GM12878 (cell line): ENCODE results near the gene GLRX5. TPM values are rescaled to one million over a fixed set of nuclear protein-coding genes. Genes with fewer than 3 reads are reported as not detected.

ENCODE experiments used
- ATAC-seq: fragments of 200-7000 bp; cut with Tn5 transposase; 3 replicates; pipeline ENCODE4 v1.9.1; 2020; ENCODE audit warnings: mild to moderate bottlenecking, moderate library complexity
- BruUV-seq: library from RNA; stranded (reverse); fragments of 400-500 nt; replicated peaks from 2 replicates; lab custom pipeline; 2021; lab: Mats Ljungman, UMichigan
- CTCF ChIA-PET: fragments of 300-600 bp; sonication (Branson Sonifier 250); formaldehyde crosslinking; extraction: SDS; loops from one replicate; lab custom pipeline; 2021; ENCODE audit warnings: inconsistent platforms; lab: Yijun Ruan, JAX
- POLR2A ChIA-PET: fragments of 350-600 bp; formaldehyde crosslinking; extraction: SDS; loops from one replicate; lab custom pipeline; 2021; ENCODE audit warnings: inconsistent platforms; lab: Charles Lee
- RAD21 ChIA-PET: fragments of 300-600 bp; sonication (Branson Sonifier 250); formaldehyde crosslinking; loops from one replicate; lab custom pipeline; 2023; ENCODE audit warnings: antibody characterized with exemption; ENCODE audit not compliant: unreplicated experiment; lab: Charles Lee
- SMC1A ChIA-PET: fragments of 300-600 bp; sonication (Branson Sonifier 250); formaldehyde crosslinking; loops from one replicate; lab custom pipeline; 2023; ENCODE audit not compliant: unreplicated experiment, uncharacterized antibody; lab: Charles Lee
- DNase-seq: peaks from one replicate; pipeline ENCODE4 v3.0.0-alpha.2; 2011; ENCODE audit warnings: low read depth, low spot score
- FAIRE-seq: peaks from 3 replicates; lab custom pipeline; 2011; peaks lifted over from hg19 to GRCh38; lab: Jason Lieb, UNC
- H2AFZ ChIP-seq: 2 replicates; pipeline ENCODE4 v1.6.0; 2011; ENCODE audit warnings: low read depth, low read length, control low read depth; ENCODE audit not compliant: control insufficient read depth
- H3K27ac ChIP-seq: 2 replicates; pipeline ENCODE4 v1.5.1; 2011; ENCODE audit warnings: control low read depth; ENCODE audit not compliant: control insufficient read depth, insufficient read depth
- H3K27me3 ChIP-seq, 2 experiments: replicated peaks in 1 of 2; 2 replicates each; pipeline versions ENCODE4 v1.6.0 to v1.6.1; 2011; ENCODE audit warnings: low read length in 1 of 2; ENCODE audit not compliant: control insufficient read depth in 2 of 2, insufficient read depth in 2 of 2
- H3K36me3 ChIP-seq, 2 experiments: 2 replicates each; pipeline ENCODE4 v1.5.1; 2011; ENCODE audit warnings: low read length in 1 of 2; ENCODE audit not compliant: control insufficient read depth in 2 of 2, insufficient read depth in 2 of 2
- H3K4me1 ChIP-seq: 2 replicates; pipeline ENCODE4 v1.6.1; 2011; ENCODE audit warnings: mild to moderate bottlenecking, low read length, moderate library complexity, mixed read lengths; ENCODE audit not compliant: control insufficient read depth, insufficient read depth
- H3K4me2 ChIP-seq: 2 replicates; pipeline ENCODE4 v1.6.0; 2011; ENCODE audit warnings: control low read depth; ENCODE audit not compliant: control insufficient read depth, insufficient read depth
- H3K4me3 ChIP-seq: fragments of 200-600 bp; sonication (generic); 2 replicates; pipeline ENCODE4 v1.5.1; 2016
- H3K79me2 ChIP-seq: 2 replicates; pipeline ENCODE4 v1.6.0; 2011; ENCODE audit warnings: low read length; ENCODE audit not compliant: control insufficient read depth, insufficient read depth
- H3K9ac ChIP-seq: 2 replicates; pipeline ENCODE4 v1.8.0; 2011; ENCODE audit warnings: low read length, control low read depth, mixed read lengths; ENCODE audit not compliant: control insufficient read depth, insufficient read depth
- H3K9me3 ChIP-seq: replicated peaks from 3 replicates; pipeline ENCODE4 v1.5.1; 2011; ENCODE audit warnings: mild to moderate bottlenecking, low read length; ENCODE audit not compliant: control insufficient read depth, insufficient read depth
- H4K20me1 ChIP-seq: 2 replicates; pipeline ENCODE4 v1.6.0; 2011; ENCODE audit not compliant: control insufficient read depth, insufficient read depth
- BHLHE40 ChIP-seq, 2 experiments: fragments of 450-650 bp in 1 of 2; IDR thresholded peaks; 2 replicates each; pipeline ENCODE4 v1.6.1; 2011 to 2017; ENCODE audit warnings: low read depth in 2 of 2, borderline replicate concordance in 1 of 2, improper control_type of control experiment in 1 of 2, low read length in 1 of 2, mild to moderate bottlenecking in 1 of 2
- CHD1 ChIP-seq: IDR thresholded peaks from 2 replicates; pipeline ENCODE4 v1.6.1; 2012; ENCODE audit warnings: low read depth, low read length, improper control_type of control experiment
- HCFC1 ChIP-seq: fragments of 150-350 bp; IDR thresholded peaks from 2 replicates; pipeline ENCODE4 v1.6.1; 2014; ENCODE audit warnings: low read length
- IKZF1 ChIP-seq: fragments of 450-650 bp; conservative IDR thresholded peaks from 2 replicates; pipeline ENCODE4 v1.6.1; 2017; ENCODE audit warnings: antibody characterized with exemption, mild to moderate bottlenecking
- LARP7 ChIP-seq: fragments of 450-650 bp; IDR thresholded peaks from 2 replicates; pipeline ENCODE4 v1.6.1; 2017; ENCODE audit warnings: mild to moderate bottlenecking
- MXI1 ChIP-seq: fragments of 150-350 bp; IDR thresholded peaks from 2 replicates; pipeline ENCODE4 v1.6.1; 2011; ENCODE audit warnings: low read depth, mild to moderate bottlenecking, inconsistent platforms, low read length, improper control_type of control experiment
- NR2F1 ChIP-seq: fragments of 450-650 bp; conservative IDR thresholded peaks from 2 replicates; pipeline ENCODE4 v1.6.1; 2017; ENCODE audit warnings: mild to moderate bottlenecking
- POLR2AphosphoS2 ChIP-seq: IDR thresholded peaks from 2 replicates; pipeline ENCODE4 v1.6.1; 2011; ENCODE audit warnings: low read depth, mild to moderate bottlenecking, low read length, improper control_type of control experiment, moderate library complexity
- SREBF2 ChIP-seq: IDR thresholded peaks from 2 replicates; pipeline ENCODE4 v1.6.1; 2012; ENCODE audit warnings: mild to moderate bottlenecking, low read length
- TARDBP ChIP-seq: IDR thresholded peaks from 2 replicates; pipeline ENCODE4 v1.6.1; 2016; ENCODE audit warnings: borderline replicate concordance
- WGBS: methylation state at CpG from one replicate; pipeline ENCODE4 v1.1.6; 2016; ENCODE audit warnings: low lambda C conversion rate; ENCODE audit not compliant: insufficient replicate concordance, insufficient coverage; ENCODE audit errors: missing lambda C conversion rate; 5-methylcytosine and 5-hydroxymethylcytosine counted together
- in situ Hi-C: fragments of 300-500 bp; cut with MboI; formaldehyde crosslinking; loops from 9 replicates; pipeline ENCODE4 v1.14.3; 2018; ENCODE audit warnings: mixed read lengths
- intact Hi-C: fragments of 100-400 bp; cut with micrococcal nuclease; formaldehyde crosslinking; loops from one replicate; pipeline ENCODE4 v1.14.2; 2022; ENCODE audit not compliant: unreplicated experiment
- polyA plus RNA-seq, 11 experiments: library from polyadenylated mRNA; depleted of rRNA in 4 of 11; unstranded in 6 of 11; stranded (reverse) in 5 of 11; fragments of >200 nt; fragmentation: Nextera tagmentation in 4 of 11; fragmentation: Illumina TruSeq in 1 of 11; extraction: Ambion mirVana in 4 of 11; extraction: Trizol in 1 of 11; gene quantifications; 1 replicate in 1 of 11; 2 replicates in 10 of 11; pipeline versions ENCODE4 v1.2.1 to v1.2.3, GENCODE V29; 2011 to 2016; ENCODE audit warnings: inconsistent platforms in 2 of 11, missing spikeins in 2 of 11, low read depth in 1 of 11
- total RNA-seq, 4 experiments: library from RNA; depleted of rRNA in 3 of 4; stranded (reverse); fragments of >200 nt in 3 of 4; fragmentation: Illumina TruSeq in 1 of 4; extraction: Trizol in 1 of 4; gene quantifications; 2 replicates each; pipeline versions ENCODE4 v1.2.1 to v1.2.3, GENCODE V29; 2013 to 2021
- TF ChIP-seq, protein P1 (sequence below): IDR thresholded peaks from 2 replicates; pipeline ENCODE4 v1.6.1; 2011; ENCODE audit warnings: low read depth, low read length, improper control_type of control experiment, borderline replicate concordance
- TF ChIP-seq, protein P2 (sequence below): fragments of 450-650 bp; IDR thresholded peaks from 2 replicates; pipeline ENCODE4 v1.6.1; 2017; ENCODE audit warnings: mild to moderate bottlenecking, moderate library complexity
- TF ChIP-seq, protein P3 (sequence below): fragments of 450-650 bp; IDR thresholded peaks from 2 replicates; pipeline ENCODE4 v1.6.1; 2017; ENCODE audit warnings: mild to moderate bottlenecking, moderate library complexity

GLRX5 gene
- total and polyA plus RNA-seq, 10 of the 15 experiments (the other 5 are each of a cell fraction or from before 2014, with no cell fraction given) = 12.8 to 139 (median 55.4) TPM

DNA sequence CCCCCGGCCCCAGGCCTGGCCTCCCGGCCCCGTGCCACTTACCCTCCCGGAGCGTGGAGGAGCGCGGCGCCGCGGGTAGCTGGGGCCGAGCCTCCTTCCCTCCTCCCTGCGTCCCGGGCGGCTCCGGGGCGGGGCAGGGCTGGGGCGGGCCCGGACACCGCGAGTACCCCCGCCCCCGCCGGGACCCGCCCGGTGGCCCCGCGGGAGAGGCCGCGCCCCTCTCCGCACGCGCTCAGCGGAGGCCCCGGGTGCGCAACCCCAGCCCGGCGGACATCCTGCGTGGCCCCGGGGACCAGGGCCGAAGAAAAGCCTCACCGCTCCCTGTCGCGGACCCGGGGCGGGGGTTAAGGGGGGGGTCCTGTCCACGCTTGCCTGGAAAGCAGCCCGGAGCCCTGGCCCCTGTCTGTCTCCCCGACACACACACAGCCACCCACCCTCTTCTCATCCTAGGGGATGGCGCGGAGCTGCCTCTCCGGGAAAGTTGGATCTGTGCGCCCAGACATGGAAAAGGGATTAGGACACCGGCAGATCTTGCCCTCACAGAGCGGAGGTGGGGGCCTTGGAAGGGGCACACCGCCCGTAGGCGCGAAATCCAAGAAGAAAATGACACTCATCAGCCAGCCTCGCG is 18.2 kb upstream of the GLRX5 start, which contains the start of gene SYNE3:
Gene SYNE3, minus strand, starts transcription at position 97 of the 628 bp plus-strand sequence. CDS start 40,829 bp downstream, outside the sequence.
- Histone ChIP-seq H3K9ac (peak within 1 kb of the TSS; percentile 86), H3K79me2 (peaks cover 46% of the 10 kb centered on the region), H3K4me1 (peaks cover 53% of the 10 kb centered on the region), H3K27ac (peak within 1 kb of the TSS; percentile 90), H3K9me3 (no peaks in the 10 kb centered on the region), H3K27me3 (no peaks in the 10 kb centered on the region), H2AFZ (peak within 1 kb of the TSS; percentile 18; the same call in 1 of the 2 replicates), H3K4me3 (peak within 1 kb of the TSS; percentile 85), H4K20me1 (no peaks in the 10 kb centered on the region), H3K4me2 (peak within 1 kb of the TSS; percentile 98), H3K36me3 (no peaks in the 10 kb centered on the region)
- WGBS = 0% methylated on average over 36 of the region's 60 CpGs
- BruUV-seq = no TSS peak
- intact Hi-C loops = loop anchor here (1.0 to 2.0 kb wide), 3 partner anchors 12 to 36 kb away; no protein-coding TSS in a partner anchor
- FAIRE-seq (no peak), DNase-seq (no peak), ATAC-seq (peak; percentile 69)
- ChIA-PET CTCF (interaction anchor here (0.6 to 18.0 kb wide), 5 partner anchors 10 to 74 kb away, joined by 3 to 525 read pairs (median 55); no protein-coding TSS in a partner anchor), RAD21 (interaction anchor here (0.9 to 6.6 kb wide), 7 partner anchors 10 to 37 kb away, joined by 3 to 78 read pairs (median 24); no protein-coding TSS in a partner anchor), POLR2A (interaction anchor here (0.8 to 11.3 kb wide), 5 partner anchors 11 to 36 kb away, joined by 3 to 276 read pairs (median 7); no protein-coding TSS in a partner anchor), SMC1A (interaction anchor here (1.2 to 5.1 kb wide), 8 partner anchors 10 to 164 kb away, joined by 3 to 74 read pairs (median 13); no protein-coding TSS in a partner anchor)
- in situ Hi-C loops = loop anchor here (10.0 kb wide), 1 partner anchor 1542 kb away; the partner anchor contains the start of gene ASB2
- TF ChIP-seq, protein P1, sequence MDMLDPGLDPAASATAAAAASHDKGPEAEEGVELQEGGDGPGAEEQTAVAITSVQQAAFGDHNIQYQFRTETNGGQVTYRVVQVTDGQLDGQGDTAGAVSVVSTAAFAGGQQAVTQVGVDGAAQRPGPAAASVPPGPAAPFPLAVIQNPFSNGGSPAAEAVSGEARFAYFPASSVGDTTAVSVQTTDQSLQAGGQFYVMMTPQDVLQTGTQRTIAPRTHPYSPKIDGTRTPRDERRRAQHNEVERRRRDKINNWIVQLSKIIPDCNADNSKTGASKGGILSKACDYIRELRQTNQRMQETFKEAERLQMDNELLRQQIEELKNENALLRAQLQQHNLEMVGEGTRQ = no peak
- TF ChIP-seq CHD1 = no peak
- no peak for TF ChIP-seq TARDBP
- TF ChIP-seq MXI1 = peak; percentile 21; the same call in 1 of the 2 replicates
- peak; percentile 40; the same call in 1 of the 2 replicates for TF ChIP-seq IKZF1
- 0 out of 2 replicates have a peak, but pooled peaks have one; percentile 32 for TF ChIP-seq LARP7
- no peak for TF ChIP-seq SREBF2
- peak; percentile 21 for TF ChIP-seq NR2F1
- no peak for TF ChIP-seq POLR2AphosphoS2
- TF ChIP-seq, protein P2, sequence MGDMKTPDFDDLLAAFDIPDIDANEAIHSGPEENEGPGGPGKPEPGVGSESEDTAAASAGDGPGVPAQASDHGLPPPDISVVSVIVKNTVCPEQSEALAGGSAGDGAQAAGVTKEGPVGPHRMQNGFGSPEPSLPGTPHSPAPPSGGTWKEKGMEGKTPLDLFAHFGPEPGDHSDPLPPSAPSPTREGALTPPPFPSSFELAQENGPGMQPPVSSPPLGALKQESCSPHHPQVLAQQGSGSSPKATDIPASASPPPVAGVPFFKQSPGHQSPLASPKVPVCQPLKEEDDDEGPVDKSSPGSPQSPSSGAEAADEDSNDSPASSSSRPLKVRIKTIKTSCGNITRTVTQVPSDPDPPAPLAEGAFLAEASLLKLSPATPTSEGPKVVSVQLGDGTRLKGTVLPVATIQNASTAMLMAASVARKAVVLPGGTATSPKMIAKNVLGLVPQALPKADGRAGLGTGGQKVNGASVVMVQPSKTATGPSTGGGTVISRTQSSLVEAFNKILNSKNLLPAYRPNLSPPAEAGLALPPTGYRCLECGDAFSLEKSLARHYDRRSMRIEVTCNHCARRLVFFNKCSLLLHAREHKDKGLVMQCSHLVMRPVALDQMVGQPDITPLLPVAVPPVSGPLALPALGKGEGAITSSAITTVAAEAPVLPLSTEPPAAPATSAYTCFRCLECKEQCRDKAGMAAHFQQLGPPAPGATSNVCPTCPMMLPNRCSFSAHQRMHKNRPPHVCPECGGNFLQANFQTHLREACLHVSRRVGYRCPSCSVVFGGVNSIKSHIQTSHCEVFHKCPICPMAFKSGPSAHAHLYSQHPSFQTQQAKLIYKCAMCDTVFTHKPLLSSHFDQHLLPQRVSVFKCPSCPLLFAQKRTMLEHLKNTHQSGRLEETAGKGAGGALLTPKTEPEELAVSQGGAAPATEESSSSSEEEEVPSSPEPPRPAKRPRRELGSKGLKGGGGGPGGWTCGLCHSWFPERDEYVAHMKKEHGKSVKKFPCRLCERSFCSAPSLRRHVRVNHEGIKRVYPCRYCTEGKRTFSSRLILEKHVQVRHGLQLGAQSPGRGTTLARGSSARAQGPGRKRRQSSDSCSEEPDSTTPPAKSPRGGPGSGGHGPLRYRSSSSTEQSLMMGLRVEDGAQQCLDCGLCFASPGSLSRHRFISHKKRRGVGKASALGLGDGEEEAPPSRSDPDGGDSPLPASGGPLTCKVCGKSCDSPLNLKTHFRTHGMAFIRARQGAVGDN = peak; percentile 18; the same call in 1 of the 2 replicates
- TF ChIP-seq, protein P3, sequence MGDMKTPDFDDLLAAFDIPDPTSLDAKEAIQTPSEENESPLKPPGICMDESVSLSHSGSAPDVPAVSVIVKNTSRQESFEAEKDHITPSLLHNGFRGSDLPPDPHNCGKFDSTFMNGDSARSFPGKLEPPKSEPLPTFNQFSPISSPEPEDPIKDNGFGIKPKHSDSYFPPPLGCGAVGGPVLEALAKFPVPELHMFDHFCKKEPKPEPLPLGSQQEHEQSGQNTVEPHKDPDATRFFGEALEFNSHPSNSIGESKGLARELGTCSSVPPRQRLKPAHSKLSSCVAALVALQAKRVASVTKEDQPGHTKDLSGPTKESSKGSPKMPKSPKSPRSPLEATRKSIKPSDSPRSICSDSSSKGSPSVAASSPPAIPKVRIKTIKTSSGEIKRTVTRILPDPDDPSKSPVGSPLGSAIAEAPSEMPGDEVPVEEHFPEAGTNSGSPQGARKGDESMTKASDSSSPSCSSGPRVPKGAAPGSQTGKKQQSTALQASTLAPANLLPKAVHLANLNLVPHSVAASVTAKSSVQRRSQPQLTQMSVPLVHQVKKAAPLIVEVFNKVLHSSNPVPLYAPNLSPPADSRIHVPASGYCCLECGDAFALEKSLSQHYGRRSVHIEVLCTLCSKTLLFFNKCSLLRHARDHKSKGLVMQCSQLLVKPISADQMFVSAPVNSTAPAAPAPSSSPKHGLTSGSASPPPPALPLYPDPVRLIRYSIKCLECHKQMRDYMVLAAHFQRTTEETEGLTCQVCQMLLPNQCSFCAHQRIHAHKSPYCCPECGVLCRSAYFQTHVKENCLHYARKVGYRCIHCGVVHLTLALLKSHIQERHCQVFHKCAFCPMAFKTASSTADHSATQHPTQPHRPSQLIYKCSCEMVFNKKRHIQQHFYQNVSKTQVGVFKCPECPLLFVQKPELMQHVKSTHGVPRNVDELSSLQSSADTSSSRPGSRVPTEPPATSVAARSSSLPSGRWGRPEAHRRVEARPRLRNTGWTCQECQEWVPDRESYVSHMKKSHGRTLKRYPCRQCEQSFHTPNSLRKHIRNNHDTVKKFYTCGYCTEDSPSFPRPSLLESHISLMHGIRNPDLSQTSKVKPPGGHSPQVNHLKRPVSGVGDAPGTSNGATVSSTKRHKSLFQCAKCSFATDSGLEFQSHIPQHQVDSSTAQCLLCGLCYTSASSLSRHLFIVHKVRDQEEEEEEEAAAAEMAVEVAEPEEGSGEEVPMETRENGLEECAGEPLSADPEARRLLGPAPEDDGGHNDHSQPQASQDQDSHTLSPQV = 0 out of 2 replicates have a peak, but pooled peaks have one; percentile 30
- TF ChIP-seq HCFC1 = no peak
- TF ChIP-seq BHLHE40 (IDR thresholded peaks at IDR 0.05; ENCODE audit: borderline replicate concordance in 1 of 2, low read depth in 2 of 2, low read length in 1 of 2) = peak; percentile 59 to 81; a peak in 3 of 4 replicates
